ENCODE results near the gene CENPQ.

DNA sequence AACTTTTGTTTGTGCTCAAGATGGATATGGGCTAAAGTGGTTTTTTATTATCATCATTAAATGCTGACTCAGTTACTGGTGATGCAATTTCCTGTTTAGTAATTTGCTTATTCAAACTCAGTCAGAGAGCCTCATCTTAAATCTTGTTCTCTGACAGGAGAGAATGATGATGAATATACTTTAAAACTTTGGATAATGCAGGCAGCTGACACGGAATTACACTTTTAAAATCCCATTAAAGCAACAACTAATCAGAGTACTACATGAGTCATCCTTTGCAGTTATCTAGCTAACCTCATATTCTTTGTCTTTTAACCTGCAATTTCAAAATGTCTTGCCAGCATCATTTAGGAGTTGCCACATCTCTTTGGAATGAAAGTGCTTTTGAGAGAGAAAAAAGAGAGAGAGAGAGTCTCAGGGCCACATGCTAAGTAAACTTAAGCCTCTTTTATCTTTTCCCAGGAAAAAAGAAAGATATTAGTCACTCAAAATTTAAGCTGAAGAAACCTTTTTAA is 78.1 kb downstream of the CENPQ start:
- TF ChIP-seq POLR2AphosphoS5 (IDR thresholded peaks at IDR 0.05; ENCODE audit: low read depth) (no peak), EZH2phosphoT487 (IDR thresholded peaks at IDR 0.05; ENCODE audit: unreplicated experiment) (no peak), EZH2 (IDR thresholded peaks at IDR 0.05; ENCODE audit: low read depth, unreplicated experiment) (no peak), CREB1 (CRISPR knock-in tag; IDR thresholded peaks at IDR 0.05; ENCODE audit: low read depth) (no peak)
- TF ChIP-seq, protein P1, sequence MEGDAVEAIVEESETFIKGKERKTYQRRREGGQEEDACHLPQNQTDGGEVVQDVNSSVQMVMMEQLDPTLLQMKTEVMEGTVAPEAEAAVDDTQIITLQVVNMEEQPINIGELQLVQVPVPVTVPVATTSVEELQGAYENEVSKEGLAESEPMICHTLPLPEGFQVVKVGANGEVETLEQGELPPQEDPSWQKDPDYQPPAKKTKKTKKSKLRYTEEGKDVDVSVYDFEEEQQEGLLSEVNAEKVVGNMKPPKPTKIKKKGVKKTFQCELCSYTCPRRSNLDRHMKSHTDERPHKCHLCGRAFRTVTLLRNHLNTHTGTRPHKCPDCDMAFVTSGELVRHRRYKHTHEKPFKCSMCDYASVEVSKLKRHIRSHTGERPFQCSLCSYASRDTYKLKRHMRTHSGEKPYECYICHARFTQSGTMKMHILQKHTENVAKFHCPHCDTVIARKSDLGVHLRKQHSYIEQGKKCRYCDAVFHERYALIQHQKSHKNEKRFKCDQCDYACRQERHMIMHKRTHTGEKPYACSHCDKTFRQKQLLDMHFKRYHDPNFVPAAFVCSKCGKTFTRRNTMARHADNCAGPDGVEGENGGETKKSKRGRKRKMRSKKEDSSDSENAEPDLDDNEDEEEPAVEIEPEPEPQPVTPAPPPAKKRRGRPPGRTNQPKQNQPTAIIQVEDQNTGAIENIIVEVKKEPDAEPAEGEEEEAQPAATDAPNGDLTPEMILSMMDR (conservative IDR thresholded peaks at IDR 0.05; ENCODE audit: low read depth in 2 of 2): no peak
- TF ChIP-seq, protein P2, sequence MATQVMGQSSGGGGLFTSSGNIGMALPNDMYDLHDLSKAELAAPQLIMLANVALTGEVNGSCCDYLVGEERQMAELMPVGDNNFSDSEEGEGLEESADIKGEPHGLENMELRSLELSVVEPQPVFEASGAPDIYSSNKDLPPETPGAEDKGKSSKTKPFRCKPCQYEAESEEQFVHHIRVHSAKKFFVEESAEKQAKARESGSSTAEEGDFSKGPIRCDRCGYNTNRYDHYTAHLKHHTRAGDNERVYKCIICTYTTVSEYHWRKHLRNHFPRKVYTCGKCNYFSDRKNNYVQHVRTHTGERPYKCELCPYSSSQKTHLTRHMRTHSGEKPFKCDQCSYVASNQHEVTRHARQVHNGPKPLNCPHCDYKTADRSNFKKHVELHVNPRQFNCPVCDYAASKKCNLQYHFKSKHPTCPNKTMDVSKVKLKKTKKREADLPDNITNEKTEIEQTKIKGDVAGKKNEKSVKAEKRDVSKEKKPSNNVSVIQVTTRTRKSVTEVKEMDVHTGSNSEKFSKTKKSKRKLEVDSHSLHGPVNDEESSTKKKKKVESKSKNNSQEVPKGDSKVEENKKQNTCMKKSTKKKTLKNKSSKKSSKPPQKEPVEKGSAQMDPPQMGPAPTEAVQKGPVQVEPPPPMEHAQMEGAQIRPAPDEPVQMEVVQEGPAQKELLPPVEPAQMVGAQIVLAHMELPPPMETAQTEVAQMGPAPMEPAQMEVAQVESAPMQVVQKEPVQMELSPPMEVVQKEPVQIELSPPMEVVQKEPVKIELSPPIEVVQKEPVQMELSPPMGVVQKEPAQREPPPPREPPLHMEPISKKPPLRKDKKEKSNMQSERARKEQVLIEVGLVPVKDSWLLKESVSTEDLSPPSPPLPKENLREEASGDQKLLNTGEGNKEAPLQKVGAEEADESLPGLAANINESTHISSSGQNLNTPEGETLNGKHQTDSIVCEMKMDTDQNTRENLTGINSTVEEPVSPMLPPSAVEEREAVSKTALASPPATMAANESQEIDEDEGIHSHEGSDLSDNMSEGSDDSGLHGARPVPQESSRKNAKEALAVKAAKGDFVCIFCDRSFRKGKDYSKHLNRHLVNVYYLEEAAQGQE (IDR thresholded peaks at IDR 0.05; ENCODE audit: unreplicated experiment): no peak
